NCI-H748 (cell line): ENCODE measurements around the gene SGPP2.

ENCODE experiments used
- DNase-seq: peaks from one replicate; lab custom pipeline; 2025; ENCODE audit not compliant: unreplicated experiment; lab: John Stamatoyannopoulos, UW

The SGPP2 gene

DNA sequence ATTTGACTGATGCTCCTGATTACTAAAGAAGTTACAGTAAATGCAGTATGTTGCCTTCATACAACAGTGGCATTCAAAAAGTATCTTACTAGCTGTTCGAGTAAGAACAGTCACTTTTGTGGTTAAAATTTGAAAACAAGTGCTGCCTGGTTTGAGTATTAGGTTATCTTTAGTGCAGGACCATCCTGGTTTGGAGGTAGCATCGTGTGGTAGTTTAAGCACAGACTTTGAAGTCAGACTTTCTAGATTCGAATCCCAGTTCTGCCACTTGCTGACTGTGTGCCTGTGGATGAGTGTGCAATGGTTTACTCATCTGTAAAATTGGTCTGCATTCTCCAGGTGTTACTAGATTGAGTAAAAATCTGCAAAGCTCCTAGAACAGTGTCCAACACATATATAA, 96.8 kb downstream of the SGPP2 start:
- no peak for DNase-seq

DNA sequence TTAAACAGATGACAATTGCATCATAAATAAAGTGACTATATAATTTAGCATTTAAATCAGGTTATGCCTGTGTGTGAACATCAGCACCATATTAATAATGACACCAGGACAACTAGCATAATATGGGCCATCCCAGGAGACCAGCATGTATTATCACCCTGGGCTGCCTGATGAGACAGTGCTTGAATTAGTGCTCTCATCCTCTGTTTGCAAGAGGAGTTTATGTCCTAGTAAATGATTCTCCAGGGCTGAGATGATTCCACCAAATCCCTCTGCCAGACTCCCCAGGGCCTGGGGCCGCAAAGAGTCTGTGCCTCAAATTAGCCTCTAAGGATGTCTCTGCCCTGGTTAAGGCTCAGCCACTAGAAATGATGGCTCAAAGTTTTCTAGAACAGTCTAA, 97.7 kb downstream of the SGPP2 start:
- DNase-seq = no peak

DNA sequence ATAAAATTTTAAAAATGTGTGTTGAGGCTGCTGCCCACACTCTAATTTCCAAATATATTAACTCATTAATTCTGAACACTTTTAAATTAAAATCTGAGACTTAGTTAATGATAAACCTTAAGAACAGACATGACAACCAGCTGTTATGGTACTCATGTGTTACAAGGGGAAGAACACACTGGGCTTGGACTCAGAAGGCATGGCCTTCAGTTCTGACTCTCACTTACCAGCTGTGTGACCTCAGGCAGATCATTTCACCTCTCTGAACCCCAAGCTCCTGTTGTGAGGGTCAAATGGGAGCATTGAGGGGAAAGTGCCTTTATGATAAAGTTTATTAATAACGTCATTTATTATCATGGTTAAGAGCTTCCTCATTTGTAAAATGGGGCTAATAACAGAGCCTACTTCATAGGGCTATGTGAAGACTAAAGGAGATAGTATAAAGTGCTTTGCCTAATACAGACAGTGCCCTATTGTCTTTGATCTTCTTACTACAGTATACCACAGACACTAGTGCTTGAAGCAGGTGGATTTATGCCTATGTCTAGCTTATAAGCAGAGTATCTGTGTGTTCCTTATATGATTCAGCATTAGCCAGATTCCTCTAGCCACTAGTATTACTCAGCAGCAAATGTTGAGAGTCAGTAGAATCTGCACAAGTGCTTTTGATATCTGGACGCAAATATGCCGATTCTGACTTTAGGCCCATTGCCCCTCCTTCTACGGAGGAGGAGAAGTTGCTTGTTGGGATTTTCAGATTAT, 99.6 kb downstream of the SGPP2 start:
- no peak for DNase-seq

DNA sequence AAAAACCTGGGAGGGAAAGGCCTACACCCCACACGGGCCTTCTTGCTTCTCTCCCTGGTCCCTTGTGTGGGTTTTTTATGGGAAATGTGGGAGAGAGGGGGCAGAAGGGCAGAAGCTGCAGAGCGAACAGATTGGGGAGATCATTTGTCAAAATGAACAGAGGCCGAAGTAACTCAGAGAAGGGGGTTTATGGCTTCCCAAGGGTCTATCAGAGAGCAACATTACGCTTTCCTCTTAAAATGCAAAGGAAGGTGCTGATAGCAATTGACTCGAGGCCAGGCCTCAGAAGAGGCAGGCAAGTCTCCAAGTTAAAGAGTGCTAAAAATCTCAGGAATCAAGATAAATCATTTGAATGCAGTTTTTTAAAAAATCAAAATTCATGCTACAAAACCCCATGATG, 101.5 kb downstream of the SGPP2 start:
- no peak for DNase-seq

DNA sequence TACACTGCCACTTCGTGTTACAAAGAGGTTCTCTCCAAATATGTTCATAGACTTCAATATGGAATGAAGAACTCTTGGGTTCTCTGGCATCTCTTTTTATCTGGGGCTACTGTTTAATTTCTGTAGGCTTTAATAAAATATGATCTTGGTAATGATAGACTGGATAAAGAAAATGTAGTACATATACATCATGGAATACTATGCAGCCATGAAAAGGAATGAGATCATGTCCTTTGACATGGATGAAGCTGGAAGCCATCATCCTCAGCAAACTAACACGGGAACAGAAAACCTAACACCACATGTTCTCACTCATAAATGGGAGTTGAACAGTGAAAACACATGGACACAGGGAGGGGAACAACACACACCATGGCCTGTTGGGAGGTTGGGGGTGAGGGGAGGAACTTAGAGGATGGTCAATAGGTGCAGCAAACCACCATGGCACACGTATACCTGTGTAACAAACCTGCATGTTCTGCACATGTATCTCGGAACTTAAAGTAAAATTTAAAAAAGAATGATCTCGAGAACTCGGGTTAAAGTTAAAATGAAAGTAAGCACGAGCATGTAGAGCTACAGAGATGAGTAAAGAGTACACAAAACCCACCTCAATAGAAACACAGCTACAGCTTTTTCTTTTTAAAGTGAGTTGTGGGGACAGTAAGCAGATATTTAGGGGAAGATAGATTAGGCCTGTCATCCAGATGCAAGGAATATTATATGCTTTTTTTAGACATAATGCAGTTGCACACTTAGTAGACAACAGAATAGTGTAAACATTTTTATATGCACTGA, 102.3 kb downstream of the SGPP2 start:
- no peak for DNase-seq

DNA sequence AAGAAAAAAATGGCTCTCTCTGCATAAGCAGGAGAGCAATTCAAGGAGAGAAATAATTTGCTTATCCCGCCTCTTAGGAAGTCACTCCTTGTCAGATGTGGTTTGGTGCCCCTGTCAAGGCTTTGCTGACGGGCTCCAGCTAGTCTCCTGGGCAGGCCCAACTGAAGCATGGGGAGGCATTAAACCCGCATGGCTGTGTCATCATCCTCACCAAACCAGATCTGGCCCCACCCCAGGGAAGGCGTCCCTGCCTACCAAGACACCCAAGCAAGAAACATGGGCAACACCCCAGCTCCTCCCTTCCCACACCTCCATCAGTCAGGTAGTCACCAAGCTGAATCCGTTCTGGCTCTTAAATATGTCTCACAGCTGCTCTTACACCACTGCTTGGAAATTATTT, 108.0 kb downstream of the SGPP2 start:
- no peak for DNase-seq

DNA sequence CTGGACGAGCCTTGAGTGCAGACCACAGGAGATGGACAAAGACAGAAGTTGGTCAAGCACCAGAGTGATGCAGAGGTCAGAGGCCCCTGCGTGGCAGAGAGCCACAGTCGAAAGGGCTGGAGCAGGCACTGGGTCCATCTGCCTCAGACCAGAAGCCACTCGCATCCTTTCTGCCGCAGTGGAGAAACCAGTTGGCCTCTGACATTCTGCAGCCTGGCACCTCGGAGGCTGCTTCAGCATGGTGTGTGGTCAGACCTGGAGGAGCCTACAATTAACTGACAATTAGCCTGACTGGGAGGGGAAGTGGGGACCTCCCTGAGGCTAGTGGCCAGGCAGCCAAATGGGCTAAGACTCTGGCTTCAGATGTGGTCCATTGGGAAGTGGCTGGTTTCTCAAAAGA, 111.1 kb downstream of the SGPP2 start:
- peak; percentile 19 for DNase-seq

DNA sequence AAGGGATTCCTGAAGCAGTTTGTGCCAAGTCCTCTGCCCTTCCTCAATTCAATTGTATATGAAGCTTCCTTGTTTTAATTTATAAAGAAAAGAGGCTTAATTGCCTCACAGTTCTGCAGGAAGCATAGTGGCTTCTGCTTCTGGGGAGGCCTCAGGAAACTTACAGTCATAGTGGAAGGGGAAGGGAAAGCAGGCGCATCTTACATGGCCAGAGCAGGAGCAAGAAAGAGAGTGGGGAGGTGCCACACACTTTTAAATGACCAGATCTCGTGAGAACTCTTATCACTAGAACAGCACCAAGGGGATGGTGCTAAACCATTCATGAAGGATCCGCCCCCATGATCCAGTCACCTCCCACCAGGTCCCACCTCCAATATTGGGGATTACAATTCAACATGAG, 114.2 kb downstream of the SGPP2 start:
- no peak for DNase-seq

DNA sequence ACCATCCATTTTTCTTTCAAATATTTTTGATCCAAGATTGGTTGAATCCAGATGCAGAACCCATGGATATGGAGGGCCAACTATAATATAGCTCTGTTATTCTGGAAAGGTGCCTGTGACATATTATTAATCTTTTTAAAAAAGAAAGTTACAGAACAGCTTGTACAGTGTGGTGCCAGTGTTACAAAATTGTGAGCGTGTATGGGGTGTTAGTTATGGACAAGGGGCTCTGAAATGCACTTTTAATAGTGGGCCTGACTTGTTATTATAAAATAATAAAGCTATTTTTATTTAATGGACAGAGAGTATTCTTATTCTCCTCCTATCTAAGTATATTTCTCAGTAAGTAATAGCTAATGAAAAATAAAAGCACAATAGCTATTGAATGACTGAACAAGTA, 120.3 kb downstream of the SGPP2 start:
- DNase-seq = no peak

DNA sequence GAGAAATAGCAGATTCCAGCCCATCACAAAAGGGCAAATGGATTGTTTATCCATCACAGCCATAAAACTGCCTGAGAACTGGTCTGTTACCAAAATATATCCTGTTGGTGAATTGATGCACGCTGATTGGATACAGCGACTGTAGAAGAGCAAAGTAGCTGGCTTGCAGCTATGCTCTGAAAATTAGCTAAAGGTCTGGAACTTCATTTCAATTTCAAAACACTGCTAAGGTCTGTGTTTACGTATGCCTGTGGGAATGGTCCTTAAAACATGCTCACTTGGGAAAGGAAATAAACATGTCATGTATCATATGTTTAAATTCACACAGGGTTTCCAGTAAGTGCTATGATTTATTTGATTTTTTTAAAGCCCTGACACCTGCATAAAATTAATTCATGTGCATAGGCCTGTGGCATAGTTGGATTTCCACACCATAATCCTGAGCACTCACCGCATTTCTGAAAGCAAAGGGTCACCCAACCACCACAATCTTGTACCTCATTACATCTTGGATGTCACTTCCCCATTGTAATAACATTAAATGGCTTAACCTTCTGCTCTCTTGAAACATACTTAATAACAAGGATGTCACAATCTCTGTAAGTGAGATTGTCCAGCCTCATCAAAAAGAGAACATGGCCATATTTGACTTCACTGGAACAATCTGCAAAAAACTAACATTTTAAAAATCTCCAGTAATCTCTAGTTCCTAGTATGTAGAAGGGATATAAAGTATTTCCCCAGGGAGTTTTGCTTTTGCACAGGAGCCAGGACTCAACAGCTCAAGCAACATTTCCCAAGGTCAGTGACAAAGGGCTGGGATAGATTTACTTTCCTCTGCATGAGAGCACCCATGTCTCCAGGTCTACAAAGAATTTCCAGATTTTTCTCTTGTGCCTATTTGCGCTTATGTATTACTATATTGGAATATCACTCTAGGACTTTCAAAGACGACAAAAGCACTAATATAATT, 121.8 kb downstream of the SGPP2 start:
- DNase-seq = no peak

DNA sequence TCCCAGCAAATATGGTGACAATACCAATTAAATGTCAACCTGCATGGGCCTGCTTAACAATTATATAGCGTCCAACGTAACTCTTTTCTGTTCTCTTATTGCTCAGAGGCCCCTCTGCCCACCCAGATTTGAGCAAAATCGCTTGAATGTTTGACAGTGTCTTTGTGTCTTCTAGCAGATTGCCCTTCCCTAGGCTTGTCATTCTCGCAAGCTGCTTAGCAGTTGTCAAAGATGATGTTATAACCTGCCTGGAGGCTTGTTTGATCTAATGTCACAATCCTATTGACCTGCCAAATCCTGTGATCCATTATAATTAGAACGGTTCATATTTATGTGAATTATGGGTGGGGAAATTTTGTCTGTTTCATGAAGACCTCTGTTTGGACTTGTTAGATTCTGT, 122.7 kb downstream of the SGPP2 start:
- DNase-seq = no peak

DNA sequence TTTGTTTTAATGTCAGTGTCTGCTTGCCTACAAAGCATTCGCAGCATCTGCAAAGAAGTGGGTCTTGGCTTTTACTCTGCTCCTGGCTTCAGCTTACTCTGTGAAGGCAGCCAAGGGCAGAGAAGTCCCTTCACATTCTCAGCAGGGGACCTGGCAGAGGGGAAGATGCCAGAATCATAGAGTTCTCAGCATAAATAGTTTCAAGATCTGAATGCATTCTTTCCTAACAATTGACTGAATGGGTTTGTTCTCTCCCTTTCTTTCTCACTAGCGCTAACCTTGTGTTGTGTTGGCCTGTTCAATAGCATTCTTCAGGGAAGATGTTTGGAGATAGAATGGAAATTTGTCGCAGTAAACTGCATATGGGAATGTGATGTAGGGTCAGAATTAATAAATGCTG, 124.6 kb downstream of the SGPP2 start:
- DNase-seq = no peak

DNA sequence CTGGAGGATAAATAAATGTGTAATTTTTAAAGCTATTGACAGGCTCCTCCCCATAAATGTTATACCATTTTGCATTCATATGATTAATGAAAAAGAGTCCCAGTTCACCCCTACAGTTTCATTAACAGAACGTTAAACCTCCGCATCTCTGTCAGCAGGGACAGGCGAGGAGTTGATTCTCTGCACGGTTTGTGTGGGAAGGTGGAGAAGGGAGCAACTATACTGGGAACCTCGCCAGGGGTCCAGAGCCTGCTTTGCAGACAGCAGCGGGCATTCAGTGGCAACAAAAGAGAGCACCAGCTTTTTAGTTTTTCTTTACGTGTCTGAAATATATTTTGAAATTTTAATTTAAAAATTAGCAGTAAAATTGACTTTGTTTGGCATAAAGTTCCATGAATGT, 130.2 kb downstream of the SGPP2 start:
- DNase-seq = no peak

DNA sequence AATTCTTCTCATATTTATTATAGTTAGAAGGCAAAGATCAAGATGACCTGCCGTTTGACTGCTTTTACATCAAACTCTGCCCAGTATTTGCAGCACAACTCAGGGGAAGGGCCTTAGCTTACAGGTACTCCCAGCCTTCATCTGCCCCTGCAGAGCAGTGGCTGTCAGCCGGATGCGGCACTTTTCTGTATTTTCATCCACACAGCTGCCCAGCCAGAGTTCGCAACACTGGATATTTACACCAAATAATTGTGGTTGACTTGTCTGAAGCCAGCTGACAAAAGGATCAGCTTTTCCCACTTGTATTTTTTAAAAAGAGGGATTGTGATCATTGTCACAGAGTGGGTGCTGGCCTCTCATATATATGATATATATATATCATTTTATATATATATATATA, 136.8 kb downstream of the SGPP2 start:
- no peak for DNase-seq

DNA sequence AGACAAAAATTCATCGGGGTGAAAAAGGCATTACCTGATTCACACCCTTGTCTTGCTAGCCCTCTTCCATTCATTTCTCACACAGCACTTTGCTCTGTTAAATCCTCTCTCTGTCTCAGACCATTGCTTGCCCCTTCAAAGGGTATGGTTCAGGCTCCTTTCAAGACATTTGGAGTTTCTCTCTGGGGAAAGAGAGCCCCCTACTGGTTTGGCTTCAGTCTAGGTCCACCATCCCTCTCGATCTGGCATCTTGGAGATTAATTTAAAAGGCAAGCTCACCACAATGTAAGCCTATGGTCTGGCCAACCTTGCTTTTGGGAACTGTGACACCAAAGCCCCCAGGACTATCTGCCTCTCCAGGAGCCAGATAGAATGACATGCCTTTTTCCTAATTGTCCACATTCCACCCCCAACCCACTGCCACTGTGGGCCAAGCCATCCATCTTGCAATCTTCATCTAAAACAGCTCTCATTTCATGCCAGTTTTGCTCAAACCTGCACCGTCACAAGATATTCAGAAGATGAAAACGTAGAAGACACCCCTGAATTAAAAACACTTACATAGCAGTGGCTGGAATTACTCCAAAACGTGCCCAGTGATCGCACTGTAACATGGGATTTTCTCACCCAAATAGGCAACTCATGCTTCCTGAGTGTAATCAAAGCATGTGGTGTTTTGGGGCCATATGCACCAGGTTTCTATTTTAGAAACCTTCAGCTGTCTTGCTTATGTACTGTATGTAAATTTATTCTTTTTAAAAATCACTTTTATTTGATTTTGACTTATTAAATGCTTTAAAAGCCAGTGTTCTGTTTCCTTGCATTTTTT, 137.7 kb downstream of the SGPP2 start:
- DNase-seq = peak; percentile 71

DNA sequence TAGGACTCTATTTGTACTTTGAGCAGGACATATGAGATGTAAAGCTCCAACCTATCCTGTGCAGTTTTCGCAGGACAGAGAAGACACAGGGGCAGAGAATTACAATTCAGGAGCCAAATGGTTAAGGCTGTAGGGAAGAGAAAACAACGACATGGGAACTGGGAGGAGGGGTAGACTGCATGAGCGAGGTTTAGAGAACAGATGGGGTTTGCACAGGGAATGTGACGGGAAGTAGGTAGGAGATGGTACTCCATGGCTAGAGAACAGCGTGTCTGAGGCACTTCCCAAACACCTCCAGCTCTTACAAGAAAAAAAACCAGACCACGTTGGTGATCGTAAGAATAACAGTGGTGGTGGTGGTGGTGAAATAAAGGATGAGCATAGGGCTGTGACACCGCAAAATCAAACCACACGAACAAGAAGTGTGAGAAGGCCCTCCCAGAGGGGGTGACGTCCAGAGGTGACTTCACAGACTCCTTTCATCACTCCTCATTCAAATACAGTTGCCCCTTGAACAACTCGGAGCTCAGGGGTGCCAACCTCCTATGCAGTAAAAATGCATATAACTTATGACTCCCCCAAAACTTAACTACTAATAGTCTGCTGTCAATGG, 138.9 kb downstream of the SGPP2 start:
- no peak for DNase-seq

DNA sequence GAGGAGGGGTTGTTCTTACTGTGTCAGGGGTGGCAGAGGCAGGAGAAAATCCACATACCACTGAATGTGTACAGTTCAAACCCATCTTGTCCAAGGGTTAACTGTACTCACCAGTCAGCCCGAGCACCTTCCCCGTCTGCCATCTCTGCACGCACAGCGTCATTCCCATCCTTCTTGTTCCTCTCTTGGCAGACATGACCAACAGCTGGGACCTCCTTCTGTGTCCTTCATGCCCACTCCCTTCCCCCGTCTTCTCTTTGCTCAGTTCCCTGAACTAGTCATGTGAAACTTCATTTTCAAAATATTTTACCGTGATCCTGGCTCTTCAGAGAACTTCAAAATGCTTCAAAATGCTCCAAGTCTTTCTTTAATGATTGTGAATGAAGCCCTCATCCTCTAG, 139.6 kb downstream of the SGPP2 start:
- DNase-seq = no peak

DNA sequence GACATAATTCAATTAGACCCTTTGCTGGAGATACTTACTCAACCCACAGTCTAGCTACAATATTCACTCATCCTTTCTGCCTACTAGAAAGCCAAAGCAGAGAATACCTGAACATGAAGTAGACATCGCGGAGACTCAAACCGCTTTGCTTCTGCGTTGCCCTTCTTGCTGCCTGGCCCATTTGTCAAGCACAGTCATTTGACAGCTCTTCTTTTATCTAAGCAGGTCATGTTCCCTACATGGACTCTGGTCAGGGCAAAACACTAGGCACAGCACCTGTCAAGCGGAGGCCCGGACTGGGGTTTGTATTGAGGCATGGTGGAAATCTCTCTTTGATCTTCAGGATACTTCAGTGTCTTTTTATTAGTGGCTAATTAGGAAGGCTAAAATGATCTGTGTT, 141.9 kb downstream of the SGPP2 start:
- no peak for DNase-seq

DNA sequence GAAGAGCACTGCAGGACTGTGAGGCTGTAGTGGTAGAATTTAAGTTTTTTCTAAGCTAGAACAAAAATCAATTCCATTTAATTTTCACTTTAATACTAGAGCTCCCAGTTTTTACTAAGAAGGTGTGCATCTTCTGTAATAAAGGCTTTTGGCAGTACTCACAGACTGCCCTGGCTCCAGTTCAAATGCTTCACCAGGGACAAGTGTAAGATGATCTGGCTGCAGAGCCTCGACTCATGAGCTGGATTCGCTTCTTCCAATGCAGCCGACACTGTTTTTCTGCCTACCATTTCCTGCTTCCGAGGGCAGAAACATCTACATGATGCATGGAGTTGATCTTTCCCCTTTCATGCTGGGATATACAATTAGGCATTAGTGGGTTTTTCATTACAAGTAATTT, 144.5 kb downstream of the SGPP2 start:
- DNase-seq = no peak

DNA sequence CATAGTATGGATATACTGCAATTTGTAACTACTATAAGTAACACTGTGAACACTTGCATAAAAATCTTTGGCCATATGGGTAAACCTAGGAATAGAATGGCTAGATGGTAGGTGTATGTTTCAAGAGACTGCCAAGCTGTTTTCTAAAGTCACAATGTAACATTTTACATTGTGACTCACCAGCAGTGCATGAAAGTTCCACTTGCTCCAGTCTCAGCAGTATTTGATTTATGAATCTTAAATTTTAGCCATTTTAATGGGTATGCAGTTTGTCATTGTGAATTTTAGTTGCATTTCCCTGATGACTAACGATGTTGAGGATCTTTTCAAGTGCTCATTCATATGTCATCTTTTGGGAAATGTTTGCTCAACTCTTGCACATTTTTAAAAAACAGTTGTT, 145.5 kb downstream of the SGPP2 start:
- no peak for DNase-seq
